ENCODE data around the gene ZBTB16. TPM values are rescaled to one million over a fixed set of nuclear protein-coding genes. Genes with fewer than 3 reads are reported as not detected.

ZBTB16 gene
- polyA plus RNA-seq, 3 donors, result 4.1 to 12.3 (median 8.3) TPM

DNA sequence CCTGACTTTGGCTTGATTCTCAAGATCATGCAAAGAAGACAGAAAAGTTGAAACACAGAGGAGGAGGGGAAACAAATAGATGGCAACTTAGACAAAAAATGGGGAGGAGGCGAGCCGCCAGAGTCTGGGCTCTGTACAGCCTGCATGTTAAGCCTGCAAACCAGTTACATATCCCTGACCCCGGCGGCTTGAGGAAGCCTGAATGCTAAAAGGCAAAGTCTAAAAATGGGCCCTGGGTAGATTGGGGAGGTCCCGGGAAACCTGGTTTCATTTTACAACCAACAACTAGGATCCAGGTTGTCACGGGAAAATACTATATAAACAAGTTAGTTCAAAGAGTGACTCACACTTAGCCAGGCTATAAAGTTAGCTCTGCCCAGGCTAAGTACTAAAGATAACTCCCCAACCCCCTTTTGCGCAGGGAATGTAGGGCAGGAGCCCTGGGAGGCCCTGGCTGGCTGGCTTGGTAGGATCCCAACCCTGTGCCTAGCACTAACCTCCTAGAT, 18.8 kb upstream of the ZBTB16 start:
- no peak overlapping the region for H2AFZ ChIP-seq (ENCODE audit: insufficient read depth, low read depth, low read length, poor library complexity, severe bottlenecking)
- no peak overlapping the region for H3K27ac Mint-ChIP-seq
- H3K4me2 ChIP-seq (replicated peaks; ENCODE audit: extremely low read depth, low read length, poor library complexity, severe bottlenecking), result no peak overlapping the region

DNA sequence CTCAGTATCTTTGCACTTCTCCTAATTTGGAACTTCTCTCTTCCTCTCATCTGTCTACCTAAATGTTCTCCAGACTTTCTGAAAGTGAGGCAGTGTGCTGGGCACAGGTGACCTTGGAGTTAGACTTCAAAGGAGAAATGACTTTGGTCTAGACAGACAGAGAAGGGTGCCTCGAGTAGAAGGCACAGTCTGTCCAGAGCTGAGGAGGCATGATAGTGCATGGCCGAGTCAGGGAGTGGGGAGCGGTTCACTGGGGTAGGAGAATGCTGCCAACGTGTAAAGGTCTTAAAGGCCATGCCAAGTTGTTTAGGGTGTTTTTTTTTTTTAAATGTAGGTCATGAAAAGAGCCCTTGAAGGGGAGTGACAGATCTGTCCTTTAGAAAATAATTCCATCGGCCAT, 17.3 kb upstream of the ZBTB16 start:
- no peaks in the 10 kb centered on the region for H3K9me3 ChIP-seq (replicated peaks in 1 of 2; ENCODE audit: control insufficient read depth in 1 of 2, insufficient read depth in 1 of 2, low read length in 2 of 2)
- H3K27me3 Mint-ChIP-seq (ENCODE audit: low read depth in 3 of 3), result peaks cover 0 to 7% (median 1%) of the 10 kb centered on the region in 3 donors
- no peak overlapping the region for H3K27ac ChIP-seq (ENCODE audit: low read depth in 1 of 2, low read length in 2 of 2)
- H3K4me1 Mint-ChIP-seq, result no peaks in the 10 kb centered on the region
- H3K79me2 ChIP-seq (ENCODE audit: insufficient read depth, low read length), result no peaks in the 10 kb centered on the region
- no peaks in the 10 kb centered on the region for H3K36me3 ChIP-seq (replicated peaks in 1 of 2; ENCODE audit: control insufficient read depth in 1 of 2, insufficient read depth in 2 of 2, low read length in 2 of 2)
- 95% methylated on average over 4 of the region's 5 CpGs for WGBS (ENCODE audit: insufficient coverage)
- H4K20me1 ChIP-seq (ENCODE audit: insufficient read depth, low read length), result no peaks in the 10 kb centered on the region
- no peaks in the 10 kb centered on the region for H3K27me3 ChIP-seq (ENCODE audit: control insufficient read depth in 2 of 2, insufficient read depth in 2 of 2, low read length in 2 of 2)
- intact Hi-C loops (cut with micrococcal nuclease), result no loop called here
- no peak for DNase-seq
- H2AFZ ChIP-seq (ENCODE audit: insufficient read depth, low read depth, low read length, poor library complexity, severe bottlenecking), result no peak overlapping the region
- H3K4me2 ChIP-seq (replicated peaks; ENCODE audit: extremely low read depth, low read length, poor library complexity, severe bottlenecking), result no peak overlapping the region
- H3K36me3 Mint-ChIP-seq, result no peaks in the 10 kb centered on the region
- TF ChIP-seq, protein P1, sequence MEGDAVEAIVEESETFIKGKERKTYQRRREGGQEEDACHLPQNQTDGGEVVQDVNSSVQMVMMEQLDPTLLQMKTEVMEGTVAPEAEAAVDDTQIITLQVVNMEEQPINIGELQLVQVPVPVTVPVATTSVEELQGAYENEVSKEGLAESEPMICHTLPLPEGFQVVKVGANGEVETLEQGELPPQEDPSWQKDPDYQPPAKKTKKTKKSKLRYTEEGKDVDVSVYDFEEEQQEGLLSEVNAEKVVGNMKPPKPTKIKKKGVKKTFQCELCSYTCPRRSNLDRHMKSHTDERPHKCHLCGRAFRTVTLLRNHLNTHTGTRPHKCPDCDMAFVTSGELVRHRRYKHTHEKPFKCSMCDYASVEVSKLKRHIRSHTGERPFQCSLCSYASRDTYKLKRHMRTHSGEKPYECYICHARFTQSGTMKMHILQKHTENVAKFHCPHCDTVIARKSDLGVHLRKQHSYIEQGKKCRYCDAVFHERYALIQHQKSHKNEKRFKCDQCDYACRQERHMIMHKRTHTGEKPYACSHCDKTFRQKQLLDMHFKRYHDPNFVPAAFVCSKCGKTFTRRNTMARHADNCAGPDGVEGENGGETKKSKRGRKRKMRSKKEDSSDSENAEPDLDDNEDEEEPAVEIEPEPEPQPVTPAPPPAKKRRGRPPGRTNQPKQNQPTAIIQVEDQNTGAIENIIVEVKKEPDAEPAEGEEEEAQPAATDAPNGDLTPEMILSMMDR (IDR thresholded peaks at IDR 0.05), result no peak
- no peak overlapping the region for H3K27ac Mint-ChIP-seq
- H3K9me3 Mint-ChIP-seq, result no peaks in the 10 kb centered on the region
- H3K4me3 Mint-ChIP-seq, result no peak overlapping the region
- H3K9ac ChIP-seq (ENCODE audit: insufficient read depth, low read length, poor library complexity, severe bottlenecking), result no peak overlapping the region
- no peaks in the 10 kb centered on the region for H3K4me1 ChIP-seq (ENCODE audit: control insufficient read depth in 1 of 2, insufficient read depth in 2 of 2, low read length in 2 of 2)
- no peak overlapping the region for H3K4me3 ChIP-seq (replicated peaks in 1 of 3; ENCODE audit: low read depth in 2 of 3, low read length in 3 of 3)

More for the DNA sequence above, 18.8 kb upstream of the ZBTB16 start:
- H3K27ac ChIP-seq (ENCODE audit: low read depth in 1 of 2, low read length in 2 of 2), result no peak overlapping the region
- H3K27me3 Mint-ChIP-seq (ENCODE audit: low read depth in 3 of 3), result peaks cover 8 to 10% (median 9%) of the 10 kb centered on the region in 3 donors
- H3K27me3 ChIP-seq (ENCODE audit: control insufficient read depth in 2 of 2, insufficient read depth in 2 of 2, low read length in 2 of 2), result peaks cover 0 to 4% of the 10 kb centered on the region in 2 donors
- H3K9me3 Mint-ChIP-seq, result no peaks in the 10 kb centered on the region
- no peak overlapping the region for H3K4me3 ChIP-seq (replicated peaks in 1 of 3; ENCODE audit: low read depth in 2 of 3, low read length in 3 of 3)
- no peak overlapping the region for H3K4me3 Mint-ChIP-seq
- intact Hi-C loops (cut with micrococcal nuclease), result no loop called here
- WGBS (ENCODE audit: insufficient coverage), result 95% methylated on average over 3 of the region's 7 CpGs
- H3K36me3 Mint-ChIP-seq, result no peaks in the 10 kb centered on the region
- no peaks in the 10 kb centered on the region for H3K9me3 ChIP-seq (replicated peaks in 1 of 2; ENCODE audit: control insufficient read depth in 1 of 2, insufficient read depth in 1 of 2, low read length in 2 of 2)
- H3K79me2 ChIP-seq (ENCODE audit: insufficient read depth, low read length), result no peaks in the 10 kb centered on the region
- TF ChIP-seq, protein P1 (IDR thresholded peaks at IDR 0.05), result no peak
- H3K9ac ChIP-seq (ENCODE audit: insufficient read depth, low read length, poor library complexity, severe bottlenecking), result no peak overlapping the region
- peaks cover 8% of the 10 kb centered on the region for H3K4me1 Mint-ChIP-seq
- no peak for DNase-seq
- H3K36me3 ChIP-seq (replicated peaks in 1 of 2; ENCODE audit: control insufficient read depth in 1 of 2, insufficient read depth in 2 of 2, low read length in 2 of 2), result no peaks in the 10 kb centered on the region
- H4K20me1 ChIP-seq (ENCODE audit: insufficient read depth, low read length), result no peaks in the 10 kb centered on the region
- peaks cover 8% of the 10 kb centered on the region in 2 donors for H3K4me1 ChIP-seq (ENCODE audit: control insufficient read depth in 1 of 2, insufficient read depth in 2 of 2, low read length in 2 of 2)
